GM23248 (cell line): ENCODE data around the gene ALPK3.

Experiments
- EZH2 ChIP-seq: fragments of 200-600 bp; sonication (generic); IDR thresholded peaks from 2 replicates; pipeline ENCODE4 v1.6.1; 2018; ENCODE audit warnings: antibody characterized with exemption, mild to moderate bottlenecking; ENCODE audit not compliant: insufficient read depth, poor library complexity, severe bottlenecking
- EZH2phosphoT487 ChIP-seq: fragments of 200-600 bp; sonication (generic); IDR thresholded peaks from 2 replicates; pipeline ENCODE4 v1.6.1; 2018; ENCODE audit warnings: antibody characterized with exemption, moderate library complexity, mild to moderate bottlenecking, low read depth; ENCODE audit not compliant: insufficient read depth

DNA sequence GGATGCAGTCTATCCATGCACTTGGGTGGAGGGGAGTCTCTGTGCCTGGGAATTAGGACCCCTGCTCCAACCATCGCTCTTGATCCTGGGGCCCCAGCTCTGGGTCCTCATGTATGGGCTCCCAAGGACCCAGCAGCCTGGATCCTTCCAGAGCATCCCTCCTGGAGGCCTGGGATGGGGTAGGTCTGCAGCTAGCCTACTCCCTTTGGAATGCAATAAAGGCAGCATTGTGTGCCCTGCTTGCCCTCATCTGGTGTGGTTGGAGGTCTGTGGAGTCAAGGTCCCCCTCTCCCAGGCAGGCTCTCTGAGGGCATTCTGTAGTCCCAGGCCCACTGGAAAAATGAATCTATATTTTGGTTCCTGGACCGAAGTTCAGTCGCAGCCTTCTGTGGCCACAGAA is 52.4 kb downstream of the ALPK3 start:
- no peak for TF ChIP-seq EZH2
- no peak for TF ChIP-seq EZH2phosphoT487
